CD4-positive, alpha-beta T cell treated with Interferon alpha-2 for 1 hour (primary cell): Measurements from ENCODE around the gene CNNM4.

Source experiments
- DNase-seq, 2 donors: peaks; one replicate each; pipeline ENCODE4 v3.0.0-alpha.2; 2020 to 2022

The CNNM4 gene

DNA sequence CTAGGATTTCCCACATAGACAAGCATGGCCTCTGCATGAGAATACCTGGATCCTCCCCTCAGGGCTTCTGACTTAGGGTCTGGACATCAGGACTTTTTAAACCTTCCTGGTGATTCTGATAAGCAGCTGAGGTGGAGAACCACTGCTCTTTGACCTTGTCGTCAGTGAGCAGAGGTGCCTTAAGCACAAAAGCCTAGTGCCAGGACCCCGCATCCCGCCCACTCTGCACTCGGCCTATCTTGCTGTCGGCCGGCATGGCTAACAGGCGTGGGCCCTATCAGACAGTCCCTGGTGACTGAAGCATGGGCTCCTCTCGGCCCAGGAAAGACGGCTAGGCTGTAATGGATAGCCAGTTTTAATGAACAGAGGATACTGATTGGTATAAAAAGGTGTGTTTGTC lies 76.9 kb downstream of the CNNM4 start:
- DNase-seq = no peak

GRCh38 chr2:96838345-96839292 lies 77.9 kb downstream of the CNNM4 start:
- DNase-seq = no peak

DNA sequence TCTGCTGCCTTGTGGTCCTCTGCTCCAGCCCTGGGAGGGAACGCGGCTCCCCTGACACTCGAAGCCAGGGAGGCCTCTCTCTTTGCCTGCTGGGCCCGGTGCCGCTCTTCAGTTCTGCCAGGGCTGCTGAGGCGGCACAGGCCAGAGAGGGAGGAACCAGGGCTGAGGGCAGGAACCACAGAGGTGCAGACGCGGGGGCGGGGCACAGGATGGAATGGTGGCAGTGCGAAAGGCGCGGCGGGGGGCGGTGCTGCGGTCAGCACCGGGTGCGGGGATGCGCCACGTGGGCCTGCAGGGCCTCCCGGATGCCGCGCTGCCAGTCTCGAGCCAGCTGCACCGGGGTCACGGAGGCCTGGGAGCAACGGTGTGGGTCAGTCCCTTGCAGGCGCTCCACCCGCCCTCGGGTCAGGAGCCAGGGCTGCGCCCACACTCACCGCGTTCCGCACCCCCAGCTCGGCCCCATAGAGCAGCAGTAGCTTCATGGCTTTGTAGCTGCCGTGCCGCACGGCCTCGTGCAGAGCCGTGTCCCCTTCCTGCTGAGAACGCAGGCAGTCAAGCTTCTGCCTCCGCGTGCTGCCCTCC lies 78.7 kb downstream of the CNNM4 start:
- peak; percentile 73 to 83 for DNase-seq

- DNase-seq = no peak
Measured at GRCh38 chr2:96839875-96840850, 79.5 kb downstream of the CNNM4 start.

DNA sequence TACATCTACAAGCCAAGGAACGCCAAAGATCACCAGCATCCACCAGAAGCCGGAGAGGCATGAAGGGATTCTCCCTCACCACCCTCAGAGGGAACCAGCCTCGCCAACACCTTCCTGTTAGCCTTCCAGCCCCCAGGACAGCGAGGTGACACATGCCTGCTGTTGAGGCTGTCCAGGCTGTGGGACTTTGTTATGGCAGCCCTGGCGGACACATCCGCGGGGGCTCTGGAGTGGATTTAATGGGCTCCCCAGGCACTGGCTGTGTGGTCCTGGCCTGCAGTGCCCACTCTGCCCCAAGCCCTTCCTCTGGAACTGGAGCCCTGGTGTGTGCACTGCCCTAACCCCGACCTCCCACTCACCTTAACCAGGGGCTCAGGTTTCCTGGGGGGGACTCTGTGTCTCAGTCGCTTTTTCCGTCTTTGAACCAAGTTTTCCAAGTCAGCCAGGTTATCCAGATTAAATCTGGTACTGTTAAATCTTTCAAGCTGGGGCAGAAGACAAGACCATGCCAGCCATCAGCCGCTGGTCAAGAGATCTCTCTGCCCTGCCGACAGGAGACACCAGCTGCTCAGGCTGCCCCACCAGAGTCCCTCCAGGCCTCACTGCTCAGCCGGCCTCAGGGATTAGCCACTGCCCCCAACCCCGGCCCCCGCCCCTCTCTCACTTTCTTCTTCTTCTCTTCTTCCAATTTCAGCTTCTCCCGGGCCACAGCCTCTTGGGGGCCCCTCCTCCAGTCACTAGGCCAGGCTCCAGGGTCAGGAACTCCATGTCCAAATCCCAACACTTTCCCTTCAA lies 81.2 kb downstream of the CNNM4 start:
- DNase-seq = no peak

- no peak for DNase-seq
Measured at GRCh38 chr2:96842600-96842999, 81.9 kb downstream of the CNNM4 start.

- no peak for DNase-seq
Measured at GRCh38 chr2:96843538-96844268, 83.0 kb downstream of the CNNM4 start, which contains the start of gene ANKRD23. ANKRD23 (minus strand) TSS chr2:96844021; CDS start chr2:96843992, 29 bp downstream.

DNA sequence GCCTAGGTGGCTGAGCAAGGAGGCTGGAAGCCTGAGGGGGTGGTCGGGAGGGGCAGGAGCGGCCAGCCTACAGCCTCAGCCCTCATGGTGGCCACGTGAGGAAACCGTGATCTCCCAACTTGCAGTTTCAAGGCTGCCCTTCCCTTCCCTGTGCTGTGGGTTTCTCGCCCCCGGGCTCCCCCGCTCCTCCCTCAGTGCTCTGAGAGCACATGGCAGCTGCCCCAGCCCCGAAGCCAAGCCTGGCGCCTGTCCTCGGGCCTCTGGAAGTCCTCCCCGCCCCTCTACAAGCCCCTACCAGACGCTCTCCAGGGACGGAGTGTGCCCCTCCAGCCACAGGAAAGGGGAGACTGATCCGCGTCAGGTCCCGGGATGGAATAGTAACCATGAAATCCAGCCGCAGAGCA lies 83.7 kb downstream of the CNNM4 start:
- no peak for DNase-seq

DNA sequence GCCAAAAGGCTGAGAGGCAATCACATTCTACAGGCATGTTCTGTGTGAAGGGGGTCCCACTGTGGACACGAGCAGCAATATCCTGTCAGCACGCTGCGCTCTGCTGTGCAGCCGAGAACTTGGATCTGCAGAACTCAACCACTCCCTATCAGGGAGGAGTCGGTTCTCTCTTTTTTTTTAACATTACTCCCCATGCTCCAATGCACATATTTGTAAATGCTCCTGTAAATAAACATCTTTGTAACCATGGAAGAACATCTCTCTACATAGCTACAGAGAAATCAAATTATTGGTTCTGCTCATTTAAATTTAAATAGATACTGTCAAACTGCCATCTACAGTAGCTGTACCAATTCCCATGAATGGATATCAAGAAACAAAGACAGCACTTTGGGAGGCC lies 86.1 kb downstream of the CNNM4 start:
- no peak for DNase-seq

GRCh38 chr2:96847586-96847985 lies 86.9 kb downstream of the CNNM4 start:
- DNase-seq = no peak

DNA sequence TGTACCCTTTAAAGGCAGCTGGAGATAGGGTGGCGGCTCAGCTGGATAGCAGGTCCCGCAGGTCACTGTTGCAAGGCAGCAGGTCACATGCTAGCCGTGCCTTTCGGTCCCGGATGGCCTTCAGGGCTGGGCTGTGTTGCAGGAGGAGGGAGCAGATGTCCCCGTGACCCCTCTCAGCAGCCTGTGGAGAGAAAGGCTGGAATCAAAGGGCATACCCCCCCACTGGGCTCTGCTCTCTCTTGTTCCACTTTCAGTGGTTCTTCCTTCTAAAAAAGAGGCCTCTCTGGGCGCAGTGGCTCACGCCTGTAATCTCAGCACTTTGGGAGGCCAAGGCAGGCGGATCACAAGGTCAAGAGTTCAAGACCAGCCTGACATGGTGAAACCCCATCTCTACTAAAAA lies 87.6 kb downstream of the CNNM4 start:
- DNase-seq = no peak

- no peak for DNase-seq
Measured at GRCh38 chr2:96852667-96853066, 92.0 kb downstream of the CNNM4 start.

DNA sequence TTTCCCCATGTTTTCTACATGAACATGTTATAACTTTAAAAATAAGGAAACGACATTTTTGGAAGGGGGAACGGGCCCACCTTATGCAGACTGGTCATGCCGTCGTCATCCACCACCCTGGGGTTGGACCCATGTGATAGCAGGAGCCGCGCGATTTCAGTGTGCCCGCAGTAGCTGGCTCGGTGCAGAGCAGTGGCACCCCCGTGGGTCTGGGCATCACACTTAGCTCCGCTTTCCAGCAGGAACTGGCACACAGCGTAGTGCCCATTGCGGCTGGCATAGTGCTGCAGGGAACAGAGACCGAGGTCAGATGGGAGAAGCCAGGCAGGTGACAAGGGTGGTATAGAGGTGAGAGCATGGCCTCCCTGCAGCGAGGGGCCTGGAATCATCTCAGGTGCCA lies 92.6 kb downstream of the CNNM4 start:
- DNase-seq = no peak

- DNase-seq = peak; percentile 31 to 38
Measured at GRCh38 chr2:96856776-96857666, 96.3 kb downstream of the CNNM4 start.

DNA sequence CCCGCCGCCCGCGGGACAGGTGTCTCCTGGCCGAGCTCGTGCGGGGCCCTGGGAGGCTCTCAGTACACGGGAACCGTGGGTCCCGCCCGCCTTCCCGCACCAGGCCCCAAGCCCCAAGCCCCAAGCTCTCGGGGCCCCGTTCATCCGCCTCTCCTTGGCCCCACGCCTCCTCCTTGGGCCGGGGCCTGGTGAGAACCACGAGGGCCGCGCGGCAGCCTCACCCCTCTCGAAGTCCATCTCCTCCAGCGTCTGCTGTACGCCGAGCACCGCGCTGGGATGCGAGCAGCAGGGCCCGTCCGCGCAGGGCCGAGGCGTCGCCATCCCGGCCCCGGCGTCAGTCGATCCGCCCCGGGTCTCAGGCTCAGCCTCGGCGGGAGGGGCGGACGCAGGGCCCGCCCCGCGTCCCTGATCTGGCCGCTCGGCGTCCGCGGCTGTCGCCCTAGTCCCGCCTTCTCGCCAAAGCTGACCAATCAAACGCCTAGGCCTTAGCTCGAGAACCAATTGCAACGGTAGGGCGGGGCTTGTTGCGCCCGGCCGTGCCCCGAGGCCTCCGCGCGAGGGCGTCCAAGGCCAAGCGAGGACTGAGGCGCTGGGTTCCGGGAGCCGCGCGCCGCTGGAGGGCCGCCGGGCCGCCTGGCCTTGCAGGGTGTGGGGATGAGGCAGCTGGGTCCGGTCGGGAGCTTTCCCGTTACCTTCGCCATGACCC lies 97.1 kb downstream of the CNNM4 start, which contains the start of gene ANKRD39:
ANKRD39 (minus strand) TSS at position 350 of the 706 bp plus-strand sequence; CDS start at position 321, 29 bp downstream.
- peak; percentile 97 to 99 for DNase-seq

- no peak for DNase-seq
Measured at GRCh38 chr2:96859099-96859649, 98.5 kb downstream of the CNNM4 start.

DNA sequence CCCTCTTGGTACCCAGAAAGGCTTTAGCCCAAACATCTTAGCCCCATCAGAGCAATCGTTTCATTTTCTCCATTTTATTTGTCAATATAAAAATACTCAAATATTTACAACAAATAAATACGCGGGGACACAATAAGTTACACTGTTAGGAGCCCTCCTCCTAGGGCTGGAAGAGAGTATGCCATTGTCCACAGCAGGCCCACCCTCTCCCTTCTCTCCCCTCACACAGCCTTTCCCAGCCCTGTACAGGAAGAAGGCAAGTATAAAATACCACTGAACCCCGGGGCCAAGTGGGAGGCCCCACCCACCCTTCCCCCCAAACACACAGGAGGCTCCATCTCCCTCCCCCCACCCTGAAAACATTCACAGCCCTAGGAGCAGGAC lies 99.0 kb downstream of the CNNM4 start:
- no peak for DNase-seq

DNA sequence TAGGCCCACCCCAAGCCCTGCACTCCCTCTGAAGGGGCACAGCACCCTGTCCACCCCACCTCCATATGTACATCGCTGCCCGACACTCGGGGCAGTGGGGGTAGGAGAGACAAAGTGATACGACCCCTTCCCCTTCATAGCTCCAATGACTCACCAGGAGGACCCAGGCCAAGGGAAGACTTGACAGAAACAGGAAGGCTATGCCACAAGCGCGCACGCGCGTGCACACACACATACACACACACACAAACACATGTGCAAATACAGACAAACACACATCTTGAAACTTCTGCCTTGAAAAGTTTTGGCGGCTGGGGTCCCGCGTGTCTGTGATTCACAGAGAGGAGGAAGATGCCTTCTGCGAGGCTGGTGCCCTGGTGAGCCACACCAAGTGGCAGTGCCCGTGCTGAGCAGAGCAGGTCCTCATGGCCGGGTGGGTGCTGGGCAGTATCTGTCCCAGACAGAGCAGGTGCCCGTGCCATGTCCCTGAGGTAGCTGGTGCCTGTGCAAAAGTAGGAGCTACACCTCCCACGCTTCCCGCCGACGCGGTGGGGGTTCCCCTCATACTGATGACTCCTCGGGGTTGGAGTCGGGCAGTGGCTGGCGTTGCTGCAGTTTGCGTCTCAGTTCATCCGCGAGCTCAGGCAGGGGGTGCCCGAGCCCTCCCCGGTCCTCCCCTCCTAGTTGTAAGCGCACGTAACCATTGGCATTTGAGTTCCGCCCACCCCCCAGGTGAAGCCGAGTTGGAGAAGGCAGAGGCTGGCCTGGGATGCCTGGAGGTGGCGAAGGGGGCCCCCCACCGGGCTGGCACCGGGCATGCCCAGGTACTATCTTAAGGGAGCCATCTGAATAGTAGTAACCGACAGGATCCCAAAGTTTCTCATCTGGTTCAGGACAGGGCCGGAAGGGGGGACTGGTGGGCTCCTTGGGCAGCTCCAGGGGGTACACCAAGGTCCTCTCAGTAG lies 99.6 kb downstream of the CNNM4 start:
- no peak for DNase-seq
